Measurements from ENCODE around the gene C4A.
A peak's percentile ranks its signal among the peaks of the same experiment; 100 is the strongest.
"Not testable (repeated sequence)": the region's sequence is repeated elsewhere in the genome, so short reads cannot be mapped to it uniquely, and the experiment has no call there.

C4A gene

GRCh38 chr6:31981744-31982143 is at the start of gene C4A:
TSS of gene C4A (plus strand) at chr6:31982057. CDS start at chr6:31982108, 51 bp downstream.
- in situ Hi-C loops (cut with HindIII; ENCODE audit: low pct_ligation_motif_present, low pct_unique_long_range_greater_than_20kb, low sequenced_read_pairs); DNase-seq: not testable (repeated sequence)

- in situ Hi-C loops (cut with HindIII; ENCODE audit: low pct_ligation_motif_present, low pct_unique_long_range_greater_than_20kb, low sequenced_read_pairs); DNase-seq: not testable (repeated sequence)
Observed at GRCh38 chr6:31932137-31932536, 49.7 kb upstream of the C4A start.

GRCh38 chr6:31933537-31933936 is 48.3 kb upstream of the C4A start:
- in situ Hi-C loops (cut with HindIII; ENCODE audit: low pct_ligation_motif_present, low pct_unique_long_range_greater_than_20kb, low sequenced_read_pairs): no loop called here
- DNase-seq: no peak

DNA sequence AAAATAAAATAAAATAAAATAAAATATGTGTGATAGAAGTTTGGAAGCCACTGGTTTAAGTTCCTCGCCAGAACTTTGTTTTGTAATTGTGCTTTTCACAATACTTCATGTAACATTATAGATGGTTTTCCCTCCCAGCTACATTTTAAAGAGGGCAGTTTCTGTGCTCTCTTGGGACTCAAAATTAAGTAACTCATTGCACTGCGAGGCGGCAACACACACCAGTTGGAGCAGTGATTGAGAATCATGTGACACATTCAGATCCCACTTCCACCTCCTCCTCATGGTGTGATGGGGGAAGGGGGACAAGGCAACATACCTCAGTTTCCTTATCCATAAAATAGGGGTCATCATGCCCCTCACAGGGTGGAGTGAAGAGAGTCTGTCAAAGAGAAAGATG is 46.8 kb upstream of the C4A start:
- in situ Hi-C loops (cut with HindIII; ENCODE audit: low pct_ligation_motif_present, low pct_unique_long_range_greater_than_20kb, low sequenced_read_pairs): no loop called here
- no peak for DNase-seq

GRCh38 chr6:31935823-31936222 is 46.0 kb upstream of the C4A start:
- in situ Hi-C loops (cut with HindIII; ENCODE audit: low pct_ligation_motif_present, low pct_unique_long_range_greater_than_20kb, low sequenced_read_pairs): no loop called here
- no peak for DNase-seq

GRCh38 chr6:31940256-31940664 is 41.6 kb upstream of the C4A start:
- no peak for DNase-seq

GRCh38 chr6:31943742-31944141 is 38.1 kb upstream of the C4A start:
- in situ Hi-C loops (cut with HindIII; ENCODE audit: low pct_ligation_motif_present, low pct_unique_long_range_greater_than_20kb, low sequenced_read_pairs): no loop called here
- DNase-seq: no peak

More at GRCh38 chr6:31940256-31940664, 41.6 kb upstream of the C4A start:
- in situ Hi-C loops (cut with HindIII; ENCODE audit: low pct_ligation_motif_present, low pct_unique_long_range_greater_than_20kb, low sequenced_read_pairs): no loop called here

- no peak for DNase-seq
- in situ Hi-C loops (cut with HindIII; ENCODE audit: low pct_ligation_motif_present, low pct_unique_long_range_greater_than_20kb, low sequenced_read_pairs): no loop called here
Observed at GRCh38 chr6:31945154-31945506, 36.7 kb upstream of the C4A start.

GRCh38 chr6:31945507-31946369 is 36.1 kb upstream of the C4A start, which contains the start of gene CFB:
TSS of gene CFB (plus strand) at chr6:31946095. CDS start at chr6:31946222, 127 bp downstream.
- DNase-seq: peak; percentile 92
- in situ Hi-C loops (cut with HindIII; ENCODE audit: low pct_ligation_motif_present, low pct_unique_long_range_greater_than_20kb, low sequenced_read_pairs): no loop called here

GRCh38 chr6:31946370-31946885 is 35.4 kb upstream of the C4A start:
- in situ Hi-C loops (cut with HindIII; ENCODE audit: low pct_ligation_motif_present, low pct_unique_long_range_greater_than_20kb, low sequenced_read_pairs): no loop called here
- DNase-seq: no peak

DNA sequence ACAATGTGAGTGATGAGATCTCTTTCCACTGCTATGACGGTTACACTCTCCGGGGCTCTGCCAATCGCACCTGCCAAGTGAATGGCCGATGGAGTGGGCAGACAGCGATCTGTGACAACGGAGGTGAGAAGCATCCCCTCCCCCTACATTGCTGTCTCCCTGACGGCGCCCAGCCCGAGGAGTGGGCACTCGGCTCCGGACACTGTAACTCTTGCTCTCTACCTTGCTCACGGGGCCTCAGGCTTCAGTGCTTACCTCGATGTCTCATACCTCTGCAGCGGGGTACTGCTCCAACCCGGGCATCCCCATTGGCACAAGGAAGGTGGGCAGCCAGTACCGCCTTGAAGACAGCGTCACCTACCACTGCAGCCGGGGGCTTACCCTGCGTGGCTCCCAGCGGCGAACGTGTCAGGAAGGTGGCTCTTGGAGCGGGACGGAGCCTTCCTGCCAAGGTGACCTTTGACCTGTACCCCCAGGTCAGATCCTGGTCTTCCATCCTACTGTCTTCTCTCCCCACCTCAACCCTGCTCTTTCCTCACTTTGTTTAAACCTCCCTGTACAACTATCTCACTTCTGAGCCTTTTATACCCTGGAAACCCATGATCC is 34.7 kb upstream of the C4A start:
- in situ Hi-C loops (cut with HindIII; ENCODE audit: low pct_ligation_motif_present, low pct_unique_long_range_greater_than_20kb, low sequenced_read_pairs): no loop called here

DNA sequence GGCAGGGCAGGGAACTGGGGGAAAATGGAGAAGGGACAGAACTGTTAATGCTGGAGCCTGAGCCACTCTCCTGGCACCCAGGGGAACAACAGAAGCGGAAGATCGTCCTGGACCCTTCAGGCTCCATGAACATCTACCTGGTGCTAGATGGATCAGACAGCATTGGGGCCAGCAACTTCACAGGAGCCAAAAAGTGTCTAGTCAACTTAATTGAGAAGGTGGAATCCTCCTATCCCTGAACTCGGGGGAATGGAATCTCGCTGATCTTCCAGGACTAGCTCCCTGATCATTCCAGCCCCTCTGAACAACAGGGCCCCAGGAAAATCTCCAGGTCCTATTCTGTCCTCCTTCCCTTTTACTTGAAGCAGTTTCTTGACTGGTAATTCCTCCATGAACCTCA is 34.0 kb upstream of the C4A start:
- in situ Hi-C loops (cut with HindIII; ENCODE audit: low pct_ligation_motif_present, low pct_unique_long_range_greater_than_20kb, low sequenced_read_pairs): no loop called here
- DNase-seq: no peak

More for the DNA sequence above, 34.7 kb upstream of the C4A start:
- DNase-seq: no peak

DNA sequence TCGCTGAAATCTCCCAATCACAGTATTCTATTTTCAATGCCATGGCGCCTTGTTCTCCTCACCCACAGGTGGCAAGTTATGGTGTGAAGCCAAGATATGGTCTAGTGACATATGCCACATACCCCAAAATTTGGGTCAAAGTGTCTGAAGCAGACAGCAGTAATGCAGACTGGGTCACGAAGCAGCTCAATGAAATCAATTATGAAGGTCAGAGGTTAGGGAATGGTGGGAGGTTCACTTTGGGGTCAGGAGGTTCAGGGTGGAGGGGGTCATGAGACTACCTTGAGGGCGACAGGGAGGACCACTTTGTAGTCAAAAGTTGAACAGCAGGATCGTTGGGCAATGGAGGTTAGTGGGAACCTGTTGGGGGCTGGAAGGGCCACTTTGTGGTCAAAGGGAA is 33.6 kb upstream of the C4A start:
- in situ Hi-C loops (cut with HindIII; ENCODE audit: low pct_ligation_motif_present, low pct_unique_long_range_greater_than_20kb, low sequenced_read_pairs): no loop called here
- DNase-seq: no peak

- DNase-seq: no peak
- in situ Hi-C loops (cut with HindIII; ENCODE audit: low pct_ligation_motif_present, low pct_unique_long_range_greater_than_20kb, low sequenced_read_pairs): no loop called here
Observed at GRCh38 chr6:31948753-31949413, 33.0 kb upstream of the C4A start.

DNA sequence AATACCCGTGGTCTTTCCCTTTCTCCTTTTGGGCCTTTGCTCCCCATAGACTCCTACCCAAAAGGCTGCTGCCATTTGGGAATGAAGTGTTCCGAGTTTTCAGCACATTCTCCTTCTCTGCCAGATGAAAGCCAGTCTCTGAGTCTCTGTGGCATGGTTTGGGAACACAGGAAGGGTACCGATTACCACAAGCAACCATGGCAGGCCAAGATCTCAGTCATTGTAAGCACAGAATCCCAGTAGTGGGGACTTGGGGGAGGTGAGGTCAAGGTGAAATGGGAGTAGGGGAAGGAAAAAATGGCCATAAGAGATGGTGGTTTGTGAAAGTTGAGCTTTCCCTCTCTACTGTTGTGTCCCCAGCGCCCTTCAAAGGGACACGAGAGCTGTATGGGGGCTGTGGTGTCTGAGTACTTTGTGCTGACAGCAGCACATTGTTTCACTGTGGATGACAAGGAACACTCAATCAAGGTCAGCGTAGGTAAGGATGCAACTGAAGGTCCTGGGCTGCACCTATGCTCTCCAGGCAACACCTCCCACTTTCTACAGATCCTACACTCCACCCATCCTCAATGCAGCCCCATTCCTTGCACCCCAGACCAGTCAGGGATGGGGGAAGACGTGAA is 31.8 kb upstream of the C4A start:
- in situ Hi-C loops (cut with HindIII; ENCODE audit: low pct_ligation_motif_present, low pct_unique_long_range_greater_than_20kb, low sequenced_read_pairs): no loop called here
- no peak for DNase-seq

DNA sequence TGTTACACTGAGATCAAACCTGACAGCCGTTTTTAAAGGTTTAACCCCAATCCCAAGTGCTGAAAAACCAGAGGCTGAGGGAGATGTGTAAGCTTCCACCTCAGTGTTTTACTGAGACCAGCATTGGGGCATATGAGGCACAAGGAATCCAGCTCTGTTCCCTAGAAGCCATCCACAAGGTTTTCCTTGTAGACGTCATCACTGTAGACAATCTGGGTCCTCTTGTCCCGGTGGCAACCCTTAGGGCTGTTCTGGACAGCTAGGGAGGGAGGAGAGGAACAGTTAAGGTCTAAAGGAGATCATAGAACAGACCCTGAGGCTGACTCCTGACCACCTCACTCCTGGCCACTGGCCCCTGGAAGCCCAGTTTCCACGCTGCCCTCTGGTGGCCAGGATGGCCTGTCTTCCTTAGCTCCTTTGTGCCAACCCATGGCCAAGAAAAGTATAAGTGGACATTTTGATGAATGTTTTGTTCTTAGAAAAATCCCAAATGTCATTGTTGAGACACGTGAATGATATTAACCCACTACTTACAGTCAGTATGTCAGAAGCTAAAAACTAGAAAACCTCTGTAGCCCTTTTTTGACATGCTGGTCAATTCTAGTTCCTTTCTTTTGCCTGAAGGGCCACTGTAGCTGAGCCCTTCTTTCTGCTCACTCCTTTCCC is 29.6 kb upstream of the C4A start:
- in situ Hi-C loops (cut with HindIII; ENCODE audit: low pct_ligation_motif_present, low pct_unique_long_range_greater_than_20kb, low sequenced_read_pairs): no loop called here
- peak; percentile 60 for DNase-seq

DNA sequence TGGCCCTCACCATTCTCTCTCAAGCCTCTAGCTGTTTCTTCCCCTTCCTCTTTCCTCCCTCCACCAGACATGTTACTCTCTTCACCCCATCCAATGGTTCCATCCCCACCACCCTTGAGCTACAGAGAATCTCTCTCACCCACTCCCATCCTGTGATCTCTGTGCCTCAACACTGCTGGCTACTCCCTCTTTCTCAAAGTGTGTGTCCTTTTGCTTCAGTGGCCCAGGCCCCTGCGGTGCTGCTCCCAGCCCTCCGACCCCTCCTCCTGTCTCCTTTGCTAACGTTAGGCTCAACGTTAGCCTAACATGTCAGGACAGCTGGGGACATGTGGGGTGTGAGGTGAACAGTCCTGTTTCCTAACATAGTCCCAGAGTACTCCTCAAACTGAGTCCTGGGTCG is 29.0 kb upstream of the C4A start:
- in situ Hi-C loops (cut with HindIII; ENCODE audit: low pct_ligation_motif_present, low pct_unique_long_range_greater_than_20kb, low sequenced_read_pairs): no loop called here
- DNase-seq: no peak

DNA sequence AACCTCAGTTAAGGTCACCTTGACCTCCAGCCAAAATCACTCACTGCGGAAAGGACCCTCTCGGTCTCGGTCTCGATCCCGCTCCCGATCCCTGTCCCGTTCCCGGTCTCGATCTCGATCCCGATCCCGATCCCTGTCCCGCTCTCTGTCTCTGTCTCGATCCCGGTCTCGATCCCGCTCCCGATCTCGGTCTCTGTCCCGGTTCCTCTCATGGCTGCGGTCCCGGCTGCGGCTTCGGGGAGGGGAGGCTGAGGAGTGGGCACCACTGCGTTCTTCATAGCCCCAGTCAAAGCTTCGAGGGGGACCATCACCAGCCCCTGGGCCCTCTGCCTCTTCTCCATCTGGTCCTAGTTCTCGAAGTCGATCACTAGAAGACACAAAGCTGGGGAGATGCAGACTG is 27.3 kb upstream of the C4A start:
- DNase-seq: no peak
- in situ Hi-C loops (cut with HindIII; ENCODE audit: low pct_ligation_motif_present, low pct_unique_long_range_greater_than_20kb, low sequenced_read_pairs): no loop called here

Data from ACHN (cell line).